Ovary (tissue), 1 donor: ENCODE measurements around the gene NELL1.

ENCODE experiments used
- EP300 ChIP-seq: sonication (generic); formaldehyde crosslinking; IDR thresholded peaks from one replicate; pipeline ENCODE4 v1.6.1; 2017; ENCODE audit warnings: antibody characterized with exemption
- POLR2A ChIP-seq: fragments of 450-650 bp; IDR thresholded peaks from one replicate; pipeline ENCODE4 v1.6.1; 2017; ENCODE audit warnings: antibody characterized with exemption, mild to moderate bottlenecking, moderate library complexity

GRCh38 chr11:21411104-21411503, 741.7 kb downstream of the NELL1 start:
- TF ChIP-seq POLR2A (no peak), EP300 (no peak)
